ENCODE measurements around the gene SVIL.

SVIL gene

DNA sequence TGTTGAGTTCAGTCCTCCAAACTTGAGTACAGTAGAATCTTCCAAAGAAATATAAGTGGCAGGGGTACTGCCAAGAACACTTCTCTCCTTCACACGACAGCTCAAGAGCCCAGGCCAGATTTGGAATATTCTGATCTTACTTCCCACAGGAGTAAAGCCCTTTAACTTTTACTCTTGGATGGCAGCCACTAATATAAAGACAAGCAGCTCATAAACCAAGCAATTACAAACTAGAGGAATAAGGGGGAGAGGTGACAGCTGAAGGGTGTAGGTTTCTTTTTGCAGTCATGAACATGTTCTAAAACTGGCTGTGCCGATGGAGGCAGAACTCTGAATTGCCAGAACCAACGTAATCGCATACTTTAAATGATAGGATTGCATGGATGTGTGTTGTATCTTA is 74.8 kb downstream of the SVIL start:
- Histone ChIP-seq H2AFZ (ENCODE audit: low read depth) (no peak overlapping the region), H3K4me1 (ENCODE audit: low read depth, poor library complexity, severe bottlenecking) (no peaks in the 10 kb centered on the region), H3K4me3 (IDR thresholded peaks at IDR 0.05; ENCODE audit: insufficient read depth, low read depth, low read length) (no peak overlapping the region), H3K27ac (no peak overlapping the region), H3K79me2 (ENCODE audit: insufficient read depth, low read depth) (no peaks in the 10 kb centered on the region), H4K20me1 (ENCODE audit: insufficient read depth) (no peaks in the 10 kb centered on the region), H3K36me3 (ENCODE audit: insufficient read depth) (no peaks in the 10 kb centered on the region), H3K4me2 (no peak overlapping the region), H3K27me3 (ENCODE audit: insufficient read depth, low read depth) (no peaks in the 10 kb centered on the region), H3K9ac (no peak overlapping the region)
- TF ChIP-seq, protein P1, sequence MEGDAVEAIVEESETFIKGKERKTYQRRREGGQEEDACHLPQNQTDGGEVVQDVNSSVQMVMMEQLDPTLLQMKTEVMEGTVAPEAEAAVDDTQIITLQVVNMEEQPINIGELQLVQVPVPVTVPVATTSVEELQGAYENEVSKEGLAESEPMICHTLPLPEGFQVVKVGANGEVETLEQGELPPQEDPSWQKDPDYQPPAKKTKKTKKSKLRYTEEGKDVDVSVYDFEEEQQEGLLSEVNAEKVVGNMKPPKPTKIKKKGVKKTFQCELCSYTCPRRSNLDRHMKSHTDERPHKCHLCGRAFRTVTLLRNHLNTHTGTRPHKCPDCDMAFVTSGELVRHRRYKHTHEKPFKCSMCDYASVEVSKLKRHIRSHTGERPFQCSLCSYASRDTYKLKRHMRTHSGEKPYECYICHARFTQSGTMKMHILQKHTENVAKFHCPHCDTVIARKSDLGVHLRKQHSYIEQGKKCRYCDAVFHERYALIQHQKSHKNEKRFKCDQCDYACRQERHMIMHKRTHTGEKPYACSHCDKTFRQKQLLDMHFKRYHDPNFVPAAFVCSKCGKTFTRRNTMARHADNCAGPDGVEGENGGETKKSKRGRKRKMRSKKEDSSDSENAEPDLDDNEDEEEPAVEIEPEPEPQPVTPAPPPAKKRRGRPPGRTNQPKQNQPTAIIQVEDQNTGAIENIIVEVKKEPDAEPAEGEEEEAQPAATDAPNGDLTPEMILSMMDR (conservative IDR thresholded peaks at IDR 0.05; ENCODE audit: low read depth, low read length), result no peak

DNA sequence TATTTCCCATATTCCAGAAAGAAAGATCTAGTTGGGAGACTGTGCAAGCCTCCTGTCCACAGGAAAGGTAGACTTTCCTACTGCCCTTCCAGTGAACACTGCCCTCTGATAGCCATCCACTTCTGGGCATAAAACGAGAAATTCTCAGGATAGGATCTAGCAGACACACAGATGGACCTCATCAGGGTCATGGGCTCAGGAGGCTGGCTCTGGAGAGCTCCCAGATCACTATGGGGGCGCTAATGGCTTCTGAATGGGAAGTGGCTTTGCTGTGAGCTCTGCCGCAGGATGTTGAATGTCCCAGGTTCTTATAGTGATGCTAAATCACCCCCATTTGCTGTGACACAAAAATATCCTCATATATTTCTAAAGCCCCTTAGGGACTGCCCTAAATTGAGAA is 77.1 kb downstream of the SVIL start:
- H3K27me3 ChIP-seq (ENCODE audit: insufficient read depth, low read depth), result no peaks in the 10 kb centered on the region
- H3K36me3 ChIP-seq (ENCODE audit: insufficient read depth), result no peaks in the 10 kb centered on the region
- no peak overlapping the region for H3K4me2 ChIP-seq
- H2AFZ ChIP-seq (ENCODE audit: low read depth), result no peak overlapping the region
- TF ChIP-seq, protein P1 (conservative IDR thresholded peaks at IDR 0.05; ENCODE audit: low read depth, low read length), result no peak
- no peaks in the 10 kb centered on the region for H4K20me1 ChIP-seq (ENCODE audit: insufficient read depth)
- H3K4me3 ChIP-seq (IDR thresholded peaks at IDR 0.05; ENCODE audit: insufficient read depth, low read depth, low read length), result no peak overlapping the region
- no peak overlapping the region for H3K9ac ChIP-seq
- H3K27ac ChIP-seq, result no peak overlapping the region
- no peaks in the 10 kb centered on the region for H3K79me2 ChIP-seq (ENCODE audit: insufficient read depth, low read depth)
- H3K4me1 ChIP-seq (ENCODE audit: low read depth, poor library complexity, severe bottlenecking), result no peaks in the 10 kb centered on the region

DNA sequence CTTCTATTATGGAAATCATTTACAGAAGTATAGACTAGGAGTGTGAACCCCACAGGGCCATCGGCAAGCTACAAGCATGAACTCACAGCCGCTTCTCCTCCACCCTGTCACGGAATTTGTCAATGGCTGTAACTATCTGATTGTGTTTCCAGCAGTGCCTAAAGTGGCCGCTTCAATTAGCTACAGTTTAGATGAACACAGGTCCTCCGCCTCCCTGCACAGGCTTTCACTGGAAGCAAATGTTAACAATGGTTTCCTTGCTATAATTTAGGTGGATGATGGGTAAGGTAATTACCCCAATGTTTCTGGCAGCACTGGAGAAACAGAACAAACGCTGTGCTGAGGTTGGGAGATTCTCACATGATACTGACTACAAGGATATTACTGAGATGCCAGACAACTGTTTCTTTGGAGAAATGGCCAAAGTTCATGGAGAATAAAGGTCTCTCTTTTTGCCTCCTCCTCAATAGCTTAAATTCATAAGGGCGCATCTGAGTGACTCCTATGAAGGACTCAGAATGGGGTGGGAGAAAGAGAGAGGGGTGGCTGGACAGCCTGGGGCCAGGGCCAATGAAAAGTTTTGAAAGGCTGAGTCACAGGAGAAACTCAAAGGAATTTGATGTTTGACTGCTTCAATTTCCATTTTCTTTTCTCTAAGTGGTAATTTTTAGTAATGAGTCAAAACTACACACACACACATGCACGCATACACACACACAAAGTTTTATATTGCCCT is 78.9 kb downstream of the SVIL start:
- Histone ChIP-seq H3K27me3 (ENCODE audit: insufficient read depth, low read depth) (no peaks in the 10 kb centered on the region), H3K9ac (no peak overlapping the region), H3K4me1 (ENCODE audit: low read depth, poor library complexity, severe bottlenecking) (no peaks in the 10 kb centered on the region), H3K4me3 (IDR thresholded peaks at IDR 0.05; ENCODE audit: insufficient read depth, low read depth, low read length) (no peak overlapping the region), H3K27ac (no peak overlapping the region), H4K20me1 (ENCODE audit: insufficient read depth) (no peaks in the 10 kb centered on the region), H3K79me2 (ENCODE audit: insufficient read depth, low read depth) (no peaks in the 10 kb centered on the region), H2AFZ (ENCODE audit: low read depth) (no peak overlapping the region), H3K4me2 (no peak overlapping the region), H3K36me3 (ENCODE audit: insufficient read depth) (no peaks in the 10 kb centered on the region)
- TF ChIP-seq, protein P1 (conservative IDR thresholded peaks at IDR 0.05; ENCODE audit: low read depth, low read length), result no peak

DNA sequence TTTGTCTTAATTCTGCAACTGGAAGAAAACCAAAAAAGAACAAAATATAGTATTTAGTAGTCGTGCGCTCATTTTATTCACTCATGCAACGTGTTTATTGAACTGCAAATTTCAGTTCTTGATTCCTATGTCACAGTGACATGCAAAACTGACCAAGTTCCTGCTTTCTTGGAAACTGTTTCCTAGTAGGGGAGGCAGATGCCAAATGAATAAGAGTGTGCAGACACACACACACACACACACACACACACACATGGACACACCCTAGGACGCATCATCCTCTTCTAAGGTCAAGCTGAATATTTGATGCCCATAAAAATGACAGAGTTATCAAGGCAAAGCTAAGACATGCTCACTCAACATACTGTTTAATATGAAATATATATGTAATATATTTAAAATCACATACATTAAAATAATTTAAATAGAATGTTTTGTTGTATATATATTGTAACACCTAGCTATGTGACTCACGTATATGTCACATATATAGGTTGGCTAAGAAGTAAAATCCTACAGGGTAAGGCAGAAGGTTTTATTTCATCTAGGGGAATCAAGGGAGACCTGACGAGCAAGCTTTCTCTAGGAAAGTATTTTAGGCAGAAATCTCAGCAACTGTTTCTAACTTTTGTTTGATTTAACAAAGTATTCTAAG is 79.6 kb downstream of the SVIL start:
- Histone ChIP-seq H3K27me3 (ENCODE audit: insufficient read depth, low read depth) (no peaks in the 10 kb centered on the region), H3K79me2 (ENCODE audit: insufficient read depth, low read depth) (no peaks in the 10 kb centered on the region), H3K9ac (no peak overlapping the region), H3K4me1 (ENCODE audit: low read depth, poor library complexity, severe bottlenecking) (no peaks in the 10 kb centered on the region), H3K4me3 (IDR thresholded peaks at IDR 0.05; ENCODE audit: insufficient read depth, low read depth, low read length) (no peak overlapping the region), H2AFZ (ENCODE audit: low read depth) (no peak overlapping the region), H3K36me3 (ENCODE audit: insufficient read depth) (no peaks in the 10 kb centered on the region), H4K20me1 (ENCODE audit: insufficient read depth) (no peaks in the 10 kb centered on the region), H3K27ac (no peak overlapping the region), H3K4me2 (no peak overlapping the region)
- TF ChIP-seq, protein P1 (conservative IDR thresholded peaks at IDR 0.05; ENCODE audit: low read depth, low read length), result no peak
